H9 (cell line): Measurements from ENCODE around the gene KLK13. TPM values are rescaled to one million over a fixed set of nuclear protein-coding genes. Genes with fewer than 3 reads are reported as not detected.

Experiments
- DNase-seq: peaks from one replicate; pipeline ENCODE4 v3.0.0-alpha.2; 2017
- H2AFZ ChIP-seq: one replicate; pipeline ENCODE4 v1.6.1; 2013; ENCODE audit warnings: mild to moderate bottlenecking, low read length, control low read depth, moderate library complexity
- H2AK5ac ChIP-seq: 2 replicates; pipeline ENCODE4 v1.6.1; 2013; ENCODE audit warnings: low read length, control low read depth, mixed read lengths; ENCODE audit not compliant: insufficient read length
- H2BK120ac ChIP-seq: one replicate; pipeline ENCODE4 v1.6.1; 2013; ENCODE audit warnings: low read depth, mild to moderate bottlenecking, low read length, control low read depth, inconsistent platforms; ENCODE audit not compliant: poor library complexity, severe bottlenecking
- H2BK12ac ChIP-seq: 2 replicates; pipeline ENCODE4 v1.6.1; 2013; ENCODE audit warnings: low read length, control low read depth, mixed read lengths, low read depth; ENCODE audit not compliant: insufficient read length
- H2BK15ac ChIP-seq: 2 replicates; pipeline ENCODE4 v1.6.1; 2013; ENCODE audit warnings: low read depth, low read length, control low read depth
- H2BK20ac ChIP-seq: one replicate; pipeline ENCODE4 v1.6.1; 2013; ENCODE audit warnings: low read depth, mild to moderate bottlenecking, low read length, control low read depth, inconsistent platforms; ENCODE audit not compliant: poor library complexity, severe bottlenecking
- H2BK5ac ChIP-seq: 2 replicates; pipeline ENCODE4 v1.6.1; 2013; ENCODE audit warnings: low read length, control low read depth, mixed read lengths; ENCODE audit not compliant: insufficient read length
- H3K14ac ChIP-seq: 2 replicates; pipeline ENCODE4 v1.6.1; 2013; ENCODE audit warnings: low read length, control low read depth; ENCODE audit not compliant: insufficient read depth
- H3K18ac ChIP-seq: 2 replicates; pipeline ENCODE4 v1.6.1; 2013; ENCODE audit warnings: low read depth, mild to moderate bottlenecking, mixed read lengths, low read length, control low read depth; ENCODE audit not compliant: insufficient read length
- H3K23ac ChIP-seq: 2 replicates; pipeline ENCODE4 v1.6.1; 2013; ENCODE audit warnings: low read length, control low read depth, mixed read lengths, low read depth; ENCODE audit not compliant: insufficient read length
- H3K23me2 ChIP-seq: 2 replicates; pipeline ENCODE4 v1.6.1; 2013; ENCODE audit warnings: low read depth, mild to moderate bottlenecking, mixed read lengths, low read length, control low read depth; ENCODE audit not compliant: insufficient read length, poor library complexity, severe bottlenecking
- H3K27ac ChIP-seq: 2 replicates; pipeline ENCODE4 v1.5.1; 2013; ENCODE audit warnings: low read length, control low read depth, mixed read lengths, low read depth; ENCODE audit not compliant: insufficient read length
- H3K27me3 ChIP-seq: 2 replicates; pipeline ENCODE4 v1.6.1; 2013; ENCODE audit warnings: low read length, control low read depth, inconsistent platforms; ENCODE audit not compliant: insufficient read depth
- H3K4ac ChIP-seq: 2 replicates; pipeline ENCODE4 v1.6.1; 2013; ENCODE audit warnings: low read depth, mild to moderate bottlenecking, control low read depth, inconsistent platforms, low read length, moderate library complexity
- H3K4me1 ChIP-seq: 2 replicates; pipeline ENCODE4 v1.6.1; 2013; ENCODE audit warnings: low read length, control low read depth, inconsistent platforms; ENCODE audit not compliant: insufficient read depth
- H3K4me2 ChIP-seq: 2 replicates; pipeline ENCODE4 v1.6.1; 2013; ENCODE audit warnings: low read length, control low read depth, mixed read lengths; ENCODE audit not compliant: insufficient read length, insufficient read depth
- H3K56ac ChIP-seq: 2 replicates; pipeline ENCODE4 v1.6.1; 2013; ENCODE audit warnings: low read depth, mild to moderate bottlenecking, mixed read lengths, low read length, control low read depth; ENCODE audit not compliant: insufficient read length
- H3K79me1 ChIP-seq: 2 replicates; pipeline ENCODE4 v1.6.1; 2013; ENCODE audit warnings: low read depth, mild to moderate bottlenecking, moderate library complexity, low read length, control low read depth, inconsistent platforms; ENCODE audit not compliant: insufficient read depth, poor library complexity, severe bottlenecking
- H3K79me2 ChIP-seq: 2 replicates; pipeline ENCODE4 v1.6.1; 2013; ENCODE audit warnings: low read length, control low read depth, inconsistent platforms; ENCODE audit not compliant: insufficient read depth
- H3K9ac ChIP-seq: 2 replicates; pipeline ENCODE4 v1.6.1; 2013; ENCODE audit warnings: low read length, control low read depth, mixed read lengths; ENCODE audit not compliant: insufficient read length; ENCODE audit errors: extremely low read depth
- H3K9me3 ChIP-seq: one replicate; pipeline ENCODE4 v1.6.1; 2013; ENCODE audit warnings: low read depth, low read length, inconsistent platforms; ENCODE audit not compliant: control insufficient read depth
- H3T11ph ChIP-seq: one replicate; pipeline ENCODE4 v1.6.1; 2013; ENCODE audit warnings: mild to moderate bottlenecking, low read length, control low read depth, inconsistent platforms
- H4K20me1 ChIP-seq: one replicate; pipeline ENCODE4 v1.6.1; 2013; ENCODE audit not compliant: control insufficient read depth, insufficient read length, insufficient read depth
- H4K5ac ChIP-seq: 2 replicates; pipeline ENCODE4 v1.6.1; 2013; ENCODE audit warnings: low read depth, mild to moderate bottlenecking, mixed read lengths, low read length, control low read depth; ENCODE audit not compliant: insufficient read length
- H4K8ac ChIP-seq: replicated peaks from 2 replicates; pipeline ENCODE4 v1.6.1; 2013; ENCODE audit warnings: low read length, control low read depth, mixed read lengths, low read depth; ENCODE audit not compliant: insufficient read length
- H4K91ac ChIP-seq: 2 replicates; pipeline ENCODE4 v1.6.1; 2013; ENCODE audit warnings: low read depth, mild to moderate bottlenecking, moderate library complexity, mixed read lengths, low read length, control low read depth; ENCODE audit not compliant: insufficient read length
- H3K27ac Mint-ChIP-seq, 3 experiments: 2 replicates in 2 of 3; 3 replicates in 1 of 3; pipeline ENCODE4 v1.8.0; 2020 to 2021; ENCODE audit warnings: mixed read lengths in 3 of 3, mild to moderate bottlenecking in 1 of 3, moderate library complexity in 1 of 3
- H3K27me3 Mint-ChIP-seq: 2 replicates; pipeline ENCODE4 v1.8.0; 2021; ENCODE audit warnings: low read depth, mild to moderate bottlenecking, moderate library complexity, mixed read lengths
- H3K36me3 Mint-ChIP-seq, 3 experiments: 2 replicates in 2 of 3; 3 replicates in 1 of 3; pipeline ENCODE4 v1.8.0; 2020 to 2021; ENCODE audit warnings: low read depth in 3 of 3, mixed read lengths in 3 of 3; ENCODE audit not compliant: insufficient read depth in 1 of 3
- H3K4me1 Mint-ChIP-seq, 2 experiments: 2 replicates each; pipeline ENCODE4 v1.8.0; 2020; ENCODE audit warnings: mixed read lengths in 2 of 2
- H3K4me3 Mint-ChIP-seq, 2 experiments: 2 replicates in 1 of 2; 3 replicates in 1 of 2; pipeline ENCODE4 v1.8.0; 2020 to 2021; ENCODE audit warnings: mild to moderate bottlenecking in 2 of 2, mixed read lengths in 2 of 2, moderate library complexity in 1 of 2
- H3K9me3 Mint-ChIP-seq, 2 experiments: 2 replicates in 1 of 2; 3 replicates in 1 of 2; pipeline ENCODE4 v1.8.0; 2020; ENCODE audit warnings: mild to moderate bottlenecking in 2 of 2, mixed read lengths in 2 of 2, moderate library complexity in 1 of 2
- WGBS: extraction: QIAGEN DNeasy Blood & Tissue Kit; methylation state at CpG from one replicate; pipeline ENCODE4 v1.1.7; 2013; ENCODE audit warnings: missing lambda C conversion rate, low lambda C conversion rate, mixed read lengths; ENCODE audit not compliant: insufficient read length; ENCODE audit errors: extremely low coverage; 5-methylcytosine and 5-hydroxymethylcytosine counted together
- total RNA-seq: library from RNA; stranded (reverse); gene quantifications from 2 replicates; pipeline ENCODE4 v1.2.1, GENCODE V29; 2021
- TF ChIP-seq, protein P1 (sequence below): fragments of 200-600 bp; sonication (generic); conservative IDR thresholded peaks from 3 replicates; pipeline ENCODE4 v1.8.0; 2021; ENCODE audit warnings: antibody characterized with exemption, mild to moderate bottlenecking

KLK13 gene
- total RNA-seq, 1 experiment from 2014 or later: 4.2 TPM

DNA sequence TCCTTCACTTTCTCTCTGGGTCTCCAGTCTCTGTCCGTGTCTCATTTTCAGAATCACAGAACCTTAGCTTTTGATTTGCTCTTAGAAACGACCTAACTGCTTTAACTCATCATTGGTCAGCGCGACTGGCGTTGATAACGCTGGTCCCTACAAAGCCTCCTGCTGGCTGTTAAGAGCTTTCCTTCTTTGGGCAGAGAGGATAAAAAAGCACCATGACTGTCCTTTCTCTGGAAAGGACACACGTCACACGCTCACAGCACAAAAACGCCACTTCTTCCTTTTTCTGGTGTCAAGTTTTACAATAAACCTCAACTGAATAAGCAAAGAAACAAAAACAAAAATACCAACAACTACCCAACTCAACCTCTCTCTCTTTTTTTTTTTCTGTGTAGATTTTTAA is 28.4 kb downstream of the KLK13 start:
- Histone ChIP-seq H3K18ac (no peak overlapping the region), H4K8ac (no peak overlapping the region), H2BK12ac (no peak overlapping the region), H3K79me2 (no peaks in the 10 kb centered on the region), H3K4ac (no peak overlapping the region), H3T11ph (no peak overlapping the region), H4K20me1 (no peaks in the 10 kb centered on the region), H3K4me1 (no peaks in the 10 kb centered on the region; the same call in 1 of the 2 replicates), H4K91ac (no peak overlapping the region), H2BK120ac (no peak overlapping the region), H3K23me2 (no peaks in the 10 kb centered on the region), H3K23ac (no peak overlapping the region), H3K14ac (no peak overlapping the region), H3K9me3 (no peaks in the 10 kb centered on the region), H4K5ac (no peak overlapping the region), H3K27me3 (no peaks in the 10 kb centered on the region), H3K79me1 (no peaks in the 10 kb centered on the region), H3K27ac (no peak overlapping the region), H3K9ac (no peak overlapping the region), H2BK15ac (no peak overlapping the region), H3K56ac (no peak overlapping the region), H2AK5ac (no peak overlapping the region), H2BK20ac (no peak overlapping the region), H3K4me2 (no peak overlapping the region), H2AFZ (no peak overlapping the region), H2BK5ac (no peak overlapping the region)
- Mint-ChIP-seq H3K27me3 (peaks cover 18% of the 10 kb centered on the region), H3K4me3 (no peak overlapping the region), H3K4me1 (peaks cover 17 to 19% of the 10 kb centered on the region in 2 experiments), H3K9me3 (no peaks in the 10 kb centered on the region), H3K36me3 (no peaks in the 10 kb centered on the region), H3K27ac (no peak overlapping the region; a peak in 1 of 7 replicates)
- no peak for DNase-seq
- WGBS: no CpG with 5 or more reads among the region's 9 CpGs
- TF ChIP-seq, protein P1, sequence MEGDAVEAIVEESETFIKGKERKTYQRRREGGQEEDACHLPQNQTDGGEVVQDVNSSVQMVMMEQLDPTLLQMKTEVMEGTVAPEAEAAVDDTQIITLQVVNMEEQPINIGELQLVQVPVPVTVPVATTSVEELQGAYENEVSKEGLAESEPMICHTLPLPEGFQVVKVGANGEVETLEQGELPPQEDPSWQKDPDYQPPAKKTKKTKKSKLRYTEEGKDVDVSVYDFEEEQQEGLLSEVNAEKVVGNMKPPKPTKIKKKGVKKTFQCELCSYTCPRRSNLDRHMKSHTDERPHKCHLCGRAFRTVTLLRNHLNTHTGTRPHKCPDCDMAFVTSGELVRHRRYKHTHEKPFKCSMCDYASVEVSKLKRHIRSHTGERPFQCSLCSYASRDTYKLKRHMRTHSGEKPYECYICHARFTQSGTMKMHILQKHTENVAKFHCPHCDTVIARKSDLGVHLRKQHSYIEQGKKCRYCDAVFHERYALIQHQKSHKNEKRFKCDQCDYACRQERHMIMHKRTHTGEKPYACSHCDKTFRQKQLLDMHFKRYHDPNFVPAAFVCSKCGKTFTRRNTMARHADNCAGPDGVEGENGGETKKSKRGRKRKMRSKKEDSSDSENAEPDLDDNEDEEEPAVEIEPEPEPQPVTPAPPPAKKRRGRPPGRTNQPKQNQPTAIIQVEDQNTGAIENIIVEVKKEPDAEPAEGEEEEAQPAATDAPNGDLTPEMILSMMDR: peak; percentile 34; the same call in 2 of the 3 replicates
